Measurements from ENCODE around the gene SPIRE1.
"Not testable (repeated sequence)": the region's sequence is repeated elsewhere in the genome, so short reads cannot be mapped to it uniquely, and the experiment has no call there.

DNA sequence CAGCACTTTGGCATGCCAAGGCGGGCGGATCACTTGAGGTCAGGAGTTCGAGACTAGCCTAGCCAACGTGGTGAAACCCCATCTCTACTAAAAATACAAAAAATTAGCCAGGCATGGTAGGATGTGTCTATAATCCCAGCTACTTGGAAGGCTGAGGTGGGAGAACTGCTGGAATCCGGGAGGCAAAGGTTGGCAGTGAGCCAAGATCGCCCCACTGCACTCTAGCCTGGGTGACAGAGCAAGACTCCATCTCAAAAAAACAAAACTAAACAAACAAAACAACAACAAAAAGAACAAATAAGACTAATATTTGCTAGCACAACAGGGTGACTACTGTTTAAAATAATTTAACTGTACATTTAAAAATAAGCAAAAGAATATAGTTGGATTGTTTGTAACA is 97.3 kb downstream of the SPIRE1 start:
- not testable (repeated sequence) for TF ChIP-seq POLR2A, EP300 (IDR thresholded peaks at IDR 0.05)
- TF ChIP-seq, protein P1, sequence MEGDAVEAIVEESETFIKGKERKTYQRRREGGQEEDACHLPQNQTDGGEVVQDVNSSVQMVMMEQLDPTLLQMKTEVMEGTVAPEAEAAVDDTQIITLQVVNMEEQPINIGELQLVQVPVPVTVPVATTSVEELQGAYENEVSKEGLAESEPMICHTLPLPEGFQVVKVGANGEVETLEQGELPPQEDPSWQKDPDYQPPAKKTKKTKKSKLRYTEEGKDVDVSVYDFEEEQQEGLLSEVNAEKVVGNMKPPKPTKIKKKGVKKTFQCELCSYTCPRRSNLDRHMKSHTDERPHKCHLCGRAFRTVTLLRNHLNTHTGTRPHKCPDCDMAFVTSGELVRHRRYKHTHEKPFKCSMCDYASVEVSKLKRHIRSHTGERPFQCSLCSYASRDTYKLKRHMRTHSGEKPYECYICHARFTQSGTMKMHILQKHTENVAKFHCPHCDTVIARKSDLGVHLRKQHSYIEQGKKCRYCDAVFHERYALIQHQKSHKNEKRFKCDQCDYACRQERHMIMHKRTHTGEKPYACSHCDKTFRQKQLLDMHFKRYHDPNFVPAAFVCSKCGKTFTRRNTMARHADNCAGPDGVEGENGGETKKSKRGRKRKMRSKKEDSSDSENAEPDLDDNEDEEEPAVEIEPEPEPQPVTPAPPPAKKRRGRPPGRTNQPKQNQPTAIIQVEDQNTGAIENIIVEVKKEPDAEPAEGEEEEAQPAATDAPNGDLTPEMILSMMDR (IDR thresholded peaks at IDR 0.05) = not testable (repeated sequence)

Data from ovary (tissue), 3 donors.